H1 (cell line): ENCODE measurements around the gene SPOCK1. TPM values are rescaled to one million over a fixed set of nuclear protein-coding genes. Genes with fewer than 3 reads are reported as not detected.

ENCODE experiments used
- JUN ChIP-seq: IDR thresholded peaks from 2 replicates; pipeline ENCODE4 v1.6.1; 2011; ENCODE audit warnings: low read depth, mild to moderate bottlenecking, improper control_type of control experiment, low read length
- USF2 ChIP-seq: IDR thresholded peaks from 2 replicates; pipeline ENCODE4 v1.6.1; 2011; ENCODE audit warnings: low read length, improper control_type of control experiment
- polyA plus RNA-seq, 7 experiments: library from polyadenylated mRNA; depleted of rRNA in 3 of 7; stranded (reverse) in 5 of 7; unstranded in 2 of 7; fragments of >200 nt in 5 of 7; fragments of 200-250 nt in 2 of 7; gene quantifications; 1 replicate in 5 of 7; 2 replicates in 1 of 7; 4 replicates in 1 of 7; pipeline versions ENCODE4 v1.2.1 to v1.2.3, GENCODE V29; 2011 to 2013; ENCODE audit warnings: missing spikeins in 2 of 7, mixed read lengths in 2 of 7
- total RNA-seq: library from RNA; stranded (reverse); fragmentation: NEBNext Ultra II Directional; extraction: Animal tissue kit (Norgen Biotek cat#: 25700); gene quantifications from 2 replicates; pipeline ENCODE4 v1.2.1, GENCODE V29; 2021

The SPOCK1 gene
- total and polyA plus RNA-seq, 2 of the 8 experiments (the other 6 are each of a cell fraction or from before 2014, with no cell fraction given), result 6.9 to 18.1 TPM

- no peak for TF ChIP-seq JUN
- no peak for TF ChIP-seq USF2
Observed at GRCh38 chr5:137118629-137119028, 380.5 kb downstream of the SPOCK1 start (continued).
